HepG2 (cell line): Measurements from ENCODE around the gene GGA2. TPM values are rescaled to one million over a fixed set of nuclear protein-coding genes. Genes with fewer than 3 reads are reported as not detected.
A peak's percentile ranks its signal among the peaks of the same experiment; 100 is the strongest.

Source experiments
- ATRX ChIP-seq: sonication (generic); formaldehyde crosslinking; IDR thresholded peaks from 2 replicates; pipeline ENCODE4 v1.4.0; 2020; ENCODE audit warnings: missing genetic modification reagents, borderline replicate concordance
- FOXA3 ChIP-seq: IDR thresholded peaks from 2 replicates; pipeline ENCODE4 v1.6.1; 2016; ENCODE audit warnings: missing genetic modification reagents, missing compliant biosample characterization
- GTF2F1 ChIP-seq: fragments of 150-350 bp; IDR thresholded peaks from 2 replicates; pipeline ENCODE4 v1.6.1; 2014; ENCODE audit warnings: low read length
- HNRNPUL1 ChIP-seq: fragments of 200-400 bp; formaldehyde crosslinking; IDR thresholded peaks from 2 replicates; pipeline ENCODE4 v1.6.1; 2017; ENCODE audit warnings: low read depth, mild to moderate bottlenecking, low read length, moderate library complexity
- MIXL1 ChIP-seq: IDR thresholded peaks from 2 replicates; pipeline ENCODE4 v1.6.1; 2016
- SALL2 ChIP-seq: sonication (generic); formaldehyde crosslinking; IDR thresholded peaks from 2 replicates; pipeline ENCODE4 v1.8.1; 2023; ENCODE audit warnings: mild to moderate bottlenecking, missing genetic modification reagents, inconsistent platforms
- SMC3 ChIP-seq: IDR thresholded peaks from 2 replicates; pipeline ENCODE4 v1.6.1; 2011; ENCODE audit warnings: low read length, improper control_type of control experiment
- WIZ ChIP-seq: sonication (generic); formaldehyde crosslinking; IDR thresholded peaks from 2 replicates; pipeline ENCODE4 v1.5.1; 2020; ENCODE audit warnings: mild to moderate bottlenecking, missing genetic modification reagents
- ZBTB1 ChIP-seq: sonication (generic); formaldehyde crosslinking; IDR thresholded peaks from 2 replicates; pipeline ENCODE4 v1.4.0; 2020; ENCODE audit warnings: missing genetic modification reagents, borderline replicate concordance
- ZBTB38 ChIP-seq: sonication (generic); formaldehyde crosslinking; IDR thresholded peaks from 2 replicates; pipeline ENCODE4 v1.5.1; 2020; ENCODE audit warnings: mild to moderate bottlenecking, missing genetic modification reagents
- ZEB1 ChIP-seq: IDR thresholded peaks from 2 replicates; pipeline ENCODE4 v1.6.1; 2012; ENCODE audit warnings: mild to moderate bottlenecking, low read depth, inconsistent platforms; ENCODE audit not compliant: insufficient replicate concordance
- ZNF251 ChIP-seq: sonication (generic); formaldehyde crosslinking; IDR thresholded peaks from 2 replicates; pipeline ENCODE4 v1.9.0; 2021; ENCODE audit warnings: mild to moderate bottlenecking, missing genetic modification reagents
- ZNF34 ChIP-seq: sonication (generic); formaldehyde crosslinking; IDR thresholded peaks from 2 replicates; pipeline ENCODE4 v1.4.0; 2020; ENCODE audit warnings: mild to moderate bottlenecking, missing genetic modification reagents, borderline replicate concordance
- ZNF891 ChIP-seq: sonication (generic); formaldehyde crosslinking; IDR thresholded peaks from 2 replicates; pipeline ENCODE4 v1.5.0; 2020; ENCODE audit warnings: mild to moderate bottlenecking, missing genetic modification reagents
- ZSCAN25 ChIP-seq: sonication (generic); formaldehyde crosslinking; IDR thresholded peaks from 2 replicates; pipeline ENCODE4 v1.8.0; 2022; ENCODE audit warnings: mild to moderate bottlenecking, missing genetic modification reagents
- polyA plus RNA-seq, 8 experiments: library from polyadenylated mRNA; depleted of rRNA in 3 of 8; stranded (reverse) in 7 of 8; unstranded in 1 of 8; fragments of >200 nt; fragmentation: Illumina TruSeq in 4 of 8; extraction: Trizol in 4 of 8; gene quantifications; 2 replicates each; pipeline versions ENCODE4 v1.2.1 to v1.2.3, GENCODE V29; 2011 to 2016; ENCODE audit warnings: low read depth in 4 of 8, missing spikeins in 1 of 8, mixed read lengths in 1 of 8; ENCODE audit not compliant: insufficient read depth in 1 of 8
- total RNA-seq, 5 experiments: library from RNA; depleted of rRNA; stranded (reverse); fragments of >200 nt; fragmentation: Illumina TruSeq; extraction: Trizol; gene quantifications; 2 replicates each; pipeline ENCODE4 v1.2.3, GENCODE V29; 2016; ENCODE audit warnings: low read depth in 1 of 5
- TF ChIP-seq, protein P1 (sequence below): IDR thresholded peaks from 2 replicates; pipeline ENCODE4 v1.6.1; 2016; ENCODE audit warnings: missing genetic modification reagents, missing compliant biosample characterization
- TF ChIP-seq, protein P2 (sequence below), 2 experiments: fragments of 450-650 bp in 1 of 2; sonication (generic) in 1 of 2; formaldehyde crosslinking; IDR thresholded peaks; 2 replicates each; pipeline versions ENCODE4 v1.5.0 to v1.8.0; 2020 to 2022; ENCODE audit warnings: mild to moderate bottlenecking in 1 of 2, missing genetic modification reagents in 1 of 2
- TF ChIP-seq, protein P3 (sequence below), 2 experiments: sonication (generic) in 1 of 2; formaldehyde crosslinking in 1 of 2; IDR thresholded peaks; 2 replicates each; pipeline versions ENCODE4 v1.5.1 to v1.6.1; 2011 to 2020; ENCODE audit warnings: borderline replicate concordance in 1 of 2, low read depth in 1 of 2, low read length in 1 of 2, mild to moderate bottlenecking in 1 of 2, missing genetic modification reagents in 1 of 2, moderate library complexity in 1 of 2
- TF ChIP-seq, protein P4 (sequence below): conservative IDR thresholded peaks from 2 replicates; pipeline ENCODE4 v1.6.1; 2018; ENCODE audit warnings: missing genetic modification reagents
- TF ChIP-seq, protein P5 (sequence below): sonication (generic); formaldehyde crosslinking; IDR thresholded peaks from 2 replicates; pipeline ENCODE4 v1.5.0; 2020; ENCODE audit warnings: mild to moderate bottlenecking, missing genetic modification reagents, borderline replicate concordance

The GGA2 gene
- total and polyA plus RNA-seq, 2 of the 13 experiments (the other 11 are each of a cell fraction or from before 2014, with no cell fraction given): 51.5 to 69.8 TPM

DNA sequence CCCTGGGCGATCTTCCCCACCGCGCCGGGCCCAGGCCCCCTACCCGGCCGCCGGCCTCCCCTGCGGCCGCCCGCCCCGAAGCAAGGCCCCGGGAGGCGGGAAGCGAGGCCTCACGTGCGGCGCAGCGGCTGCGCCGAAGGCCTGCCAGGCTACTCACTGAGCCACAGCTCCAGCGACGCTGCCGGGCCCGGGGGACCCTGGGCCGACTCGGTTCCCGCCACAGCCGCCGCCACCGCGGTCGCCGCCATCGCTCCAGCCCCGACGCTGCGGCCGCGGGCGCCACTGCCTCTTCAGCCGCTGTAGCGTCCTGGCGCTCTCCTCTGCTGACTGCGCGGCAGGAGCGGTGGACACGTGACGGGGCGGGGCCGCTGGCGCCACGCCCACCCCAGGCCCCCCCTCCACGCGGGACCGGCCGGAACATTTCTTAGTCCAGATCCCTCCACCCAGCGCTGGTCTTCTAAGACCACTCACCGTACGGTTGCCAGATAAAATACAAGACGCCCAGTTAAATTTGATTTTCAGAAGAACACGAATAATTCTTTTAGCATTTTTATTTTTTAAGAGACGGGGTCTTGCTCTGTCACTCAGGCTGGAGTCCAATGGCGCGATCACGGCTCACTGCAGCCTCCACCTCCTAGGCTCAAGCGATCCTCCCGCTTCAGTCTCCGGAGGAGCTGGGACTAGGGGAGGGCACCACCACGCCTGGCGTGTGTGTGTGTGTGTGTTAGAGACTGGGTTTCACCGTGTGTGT, at the start of gene GGA2 (continued):
- TF ChIP-seq, protein P1, sequence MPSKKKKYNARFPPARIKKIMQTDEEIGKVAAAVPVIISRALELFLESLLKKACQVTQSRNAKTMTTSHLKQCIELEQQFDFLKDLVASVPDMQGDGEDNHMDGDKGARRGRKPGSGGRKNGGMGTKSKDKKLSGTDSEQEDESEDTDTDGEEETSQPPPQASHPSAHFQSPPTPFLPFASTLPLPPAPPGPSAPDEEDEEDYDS: peak; percentile 81; the same call in 1 of the 2 replicates
- TF ChIP-seq FOXA3 (CRISPR knock-in tag) (peak; percentile 76), ZSCAN25 (CRISPR knock-in tag) (peak; percentile 77; the same call in 1 of the 2 replicates), ATRX (CRISPR knock-in tag) (no peak), ZNF891 (peak; percentile 68), WIZ (no peak), ZNF34 (CRISPR knock-in tag) (peak; percentile 78; the same call in 1 of the 2 replicates), ZEB1 (no peak), HNRNPUL1 (no peak), SALL2 (CRISPR knock-in tag) (peak; percentile 93), SMC3 (no peak; the same call in 1 of the 2 replicates), ZBTB1 (CRISPR knock-in tag) (no peak), MIXL1 (CRISPR knock-in tag) (peak; percentile 43; the same call in 1 of the 2 replicates), ZNF251 (CRISPR knock-in tag) (0 out of 2 replicates have a peak, but pooled peaks have one; percentile 49), GTF2F1 (no peak), ZBTB38 (CRISPR knock-in tag) (peak; percentile 91)
- TF ChIP-seq, protein P2, sequence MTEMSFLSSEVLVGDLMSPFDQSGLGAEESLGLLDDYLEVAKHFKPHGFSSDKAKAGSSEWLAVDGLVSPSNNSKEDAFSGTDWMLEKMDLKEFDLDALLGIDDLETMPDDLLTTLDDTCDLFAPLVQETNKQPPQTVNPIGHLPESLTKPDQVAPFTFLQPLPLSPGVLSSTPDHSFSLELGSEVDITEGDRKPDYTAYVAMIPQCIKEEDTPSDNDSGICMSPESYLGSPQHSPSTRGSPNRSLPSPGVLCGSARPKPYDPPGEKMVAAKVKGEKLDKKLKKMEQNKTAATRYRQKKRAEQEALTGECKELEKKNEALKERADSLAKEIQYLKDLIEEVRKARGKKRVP (CRISPR knock-in tag; IDR thresholded peaks at IDR 0.05): peak in 1 of 2 experiments; percentile 59; a peak in 2 of 4 replicates
- TF ChIP-seq, protein P3, sequence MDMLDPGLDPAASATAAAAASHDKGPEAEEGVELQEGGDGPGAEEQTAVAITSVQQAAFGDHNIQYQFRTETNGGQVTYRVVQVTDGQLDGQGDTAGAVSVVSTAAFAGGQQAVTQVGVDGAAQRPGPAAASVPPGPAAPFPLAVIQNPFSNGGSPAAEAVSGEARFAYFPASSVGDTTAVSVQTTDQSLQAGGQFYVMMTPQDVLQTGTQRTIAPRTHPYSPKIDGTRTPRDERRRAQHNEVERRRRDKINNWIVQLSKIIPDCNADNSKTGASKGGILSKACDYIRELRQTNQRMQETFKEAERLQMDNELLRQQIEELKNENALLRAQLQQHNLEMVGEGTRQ (IDR thresholded peaks at IDR 0.05; ENCODE audit: low read depth, low read length): peak; percentile 97
- TF ChIP-seq, protein P3 (CRISPR knock-in tag; IDR thresholded peaks at IDR 0.05; ENCODE audit: borderline replicate concordance): peak; percentile 93; the same call in 1 of the 2 replicates
- TF ChIP-seq, protein P4, sequence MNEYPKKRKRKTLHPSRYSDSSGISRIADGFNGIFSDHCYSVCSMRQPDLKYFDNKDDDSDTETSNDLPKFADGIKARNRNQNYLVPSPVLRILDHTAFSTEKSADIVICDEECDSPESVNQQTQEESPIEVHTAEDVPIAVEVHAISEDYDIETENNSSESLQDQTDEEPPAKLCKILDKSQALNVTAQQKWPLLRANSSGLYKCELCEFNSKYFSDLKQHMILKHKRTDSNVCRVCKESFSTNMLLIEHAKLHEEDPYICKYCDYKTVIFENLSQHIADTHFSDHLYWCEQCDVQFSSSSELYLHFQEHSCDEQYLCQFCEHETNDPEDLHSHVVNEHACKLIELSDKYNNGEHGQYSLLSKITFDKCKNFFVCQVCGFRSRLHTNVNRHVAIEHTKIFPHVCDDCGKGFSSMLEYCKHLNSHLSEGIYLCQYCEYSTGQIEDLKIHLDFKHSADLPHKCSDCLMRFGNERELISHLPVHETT: peak; percentile 28; the same call in 1 of the 2 replicates
- TF ChIP-seq, protein P5, sequence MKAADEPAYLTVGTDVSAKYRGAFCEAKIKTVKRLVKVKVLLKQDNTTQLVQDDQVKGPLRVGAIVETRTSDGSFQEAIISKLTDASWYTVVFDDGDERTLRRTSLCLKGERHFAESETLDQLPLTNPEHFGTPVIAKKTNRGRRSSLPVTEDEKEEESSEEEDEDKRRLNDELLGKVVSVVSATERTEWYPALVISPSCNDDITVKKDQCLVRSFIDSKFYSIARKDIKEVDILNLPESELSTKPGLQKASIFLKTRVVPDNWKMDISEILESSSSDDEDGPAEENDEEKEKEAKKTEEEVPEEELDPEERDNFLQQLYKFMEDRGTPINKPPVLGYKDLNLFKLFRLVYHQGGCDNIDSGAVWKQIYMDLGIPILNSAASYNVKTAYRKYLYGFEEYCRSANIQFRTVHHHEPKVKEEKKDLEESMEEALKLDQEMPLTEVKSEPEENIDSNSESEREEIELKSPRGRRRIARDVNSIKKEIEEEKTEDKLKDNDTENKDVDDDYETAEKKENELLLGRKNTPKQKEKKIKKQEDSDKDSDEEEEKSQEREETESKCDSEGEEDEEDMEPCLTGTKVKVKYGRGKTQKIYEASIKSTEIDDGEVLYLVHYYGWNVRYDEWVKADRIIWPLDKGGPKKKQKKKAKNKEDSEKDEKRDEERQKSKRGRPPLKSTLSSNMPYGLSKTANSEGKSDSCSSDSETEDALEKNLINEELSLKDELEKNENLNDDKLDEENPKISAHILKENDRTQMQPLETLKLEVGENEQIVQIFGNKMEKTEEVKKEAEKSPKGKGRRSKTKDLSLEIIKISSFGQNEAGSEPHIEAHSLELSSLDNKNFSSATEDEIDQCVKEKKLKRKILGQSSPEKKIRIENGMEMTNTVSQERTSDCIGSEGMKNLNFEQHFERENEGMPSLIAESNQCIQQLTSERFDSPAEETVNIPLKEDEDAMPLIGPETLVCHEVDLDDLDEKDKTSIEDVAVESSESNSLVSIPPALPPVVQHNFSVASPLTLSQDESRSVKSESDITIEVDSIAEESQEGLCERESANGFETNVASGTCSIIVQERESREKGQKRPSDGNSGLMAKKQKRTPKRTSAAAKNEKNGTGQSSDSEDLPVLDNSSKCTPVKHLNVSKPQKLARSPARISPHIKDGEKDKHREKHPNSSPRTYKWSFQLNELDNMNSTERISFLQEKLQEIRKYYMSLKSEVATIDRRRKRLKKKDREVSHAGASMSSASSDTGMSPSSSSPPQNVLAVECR: peak; percentile 91; the same call in 1 of the 2 replicates
